HepG2 (cell line): ENCODE data around the gene RABGAP1.

ENCODE experiments used
- HDAC2 ChIP-seq: sonication (generic); formaldehyde crosslinking; IDR thresholded peaks from 2 replicates; pipeline ENCODE4 v1.4.0; 2020; ENCODE audit warnings: missing genetic modification reagents
- ZNF703 ChIP-seq: sonication (generic); formaldehyde crosslinking; IDR thresholded peaks from 2 replicates; pipeline ENCODE4 v1.5.1; 2020; ENCODE audit warnings: missing genetic modification reagents, mild to moderate bottlenecking, moderate library complexity, borderline replicate concordance
- ZNF75D ChIP-seq: sonication (generic); formaldehyde crosslinking; IDR thresholded peaks from 2 replicates; pipeline ENCODE4 v1.8.1; 2023; ENCODE audit warnings: missing genetic modification reagents, mild to moderate bottlenecking, borderline replicate concordance
- TF ChIP-seq, protein P1 (sequence below): sonication (generic); formaldehyde crosslinking; IDR thresholded peaks from 2 replicates; pipeline ENCODE4 v1.5.0; 2020; ENCODE audit warnings: mild to moderate bottlenecking, missing genetic modification reagents, moderate library complexity
- TF ChIP-seq, protein P2 (sequence below): sonication (generic); formaldehyde crosslinking; IDR thresholded peaks from 2 replicates; pipeline ENCODE4 v1.8.0; 2022; ENCODE audit warnings: missing genetic modification reagents, mild to moderate bottlenecking, borderline replicate concordance

DNA sequence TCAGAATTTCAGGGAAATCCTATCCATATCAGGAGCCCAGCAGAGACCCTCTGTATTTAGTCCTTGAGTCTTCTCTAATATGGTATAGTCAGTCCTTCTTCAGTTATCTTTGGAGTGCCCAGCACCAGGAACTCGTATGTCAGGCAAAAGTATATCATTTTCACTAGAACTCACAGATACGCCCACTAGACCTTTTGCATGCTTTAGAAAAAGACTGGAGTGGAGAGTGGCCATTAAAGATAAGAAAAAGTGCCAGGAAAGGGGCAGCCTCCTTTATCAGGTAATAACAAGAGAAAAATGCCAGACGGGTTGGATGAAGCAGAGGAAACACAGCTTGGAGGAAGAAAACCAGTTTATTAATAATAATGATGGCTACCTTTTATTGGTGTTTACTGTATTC lies 156.2 kb downstream of the RABGAP1 start:
- TF ChIP-seq ZNF703: no peak
- TF ChIP-seq, protein P1, sequence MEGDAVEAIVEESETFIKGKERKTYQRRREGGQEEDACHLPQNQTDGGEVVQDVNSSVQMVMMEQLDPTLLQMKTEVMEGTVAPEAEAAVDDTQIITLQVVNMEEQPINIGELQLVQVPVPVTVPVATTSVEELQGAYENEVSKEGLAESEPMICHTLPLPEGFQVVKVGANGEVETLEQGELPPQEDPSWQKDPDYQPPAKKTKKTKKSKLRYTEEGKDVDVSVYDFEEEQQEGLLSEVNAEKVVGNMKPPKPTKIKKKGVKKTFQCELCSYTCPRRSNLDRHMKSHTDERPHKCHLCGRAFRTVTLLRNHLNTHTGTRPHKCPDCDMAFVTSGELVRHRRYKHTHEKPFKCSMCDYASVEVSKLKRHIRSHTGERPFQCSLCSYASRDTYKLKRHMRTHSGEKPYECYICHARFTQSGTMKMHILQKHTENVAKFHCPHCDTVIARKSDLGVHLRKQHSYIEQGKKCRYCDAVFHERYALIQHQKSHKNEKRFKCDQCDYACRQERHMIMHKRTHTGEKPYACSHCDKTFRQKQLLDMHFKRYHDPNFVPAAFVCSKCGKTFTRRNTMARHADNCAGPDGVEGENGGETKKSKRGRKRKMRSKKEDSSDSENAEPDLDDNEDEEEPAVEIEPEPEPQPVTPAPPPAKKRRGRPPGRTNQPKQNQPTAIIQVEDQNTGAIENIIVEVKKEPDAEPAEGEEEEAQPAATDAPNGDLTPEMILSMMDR: no peak
- TF ChIP-seq ZNF75D (CRISPR knock-in tag): no peak
- no peak for TF ChIP-seq HDAC2 (CRISPR knock-in tag)
- TF ChIP-seq, protein P2, sequence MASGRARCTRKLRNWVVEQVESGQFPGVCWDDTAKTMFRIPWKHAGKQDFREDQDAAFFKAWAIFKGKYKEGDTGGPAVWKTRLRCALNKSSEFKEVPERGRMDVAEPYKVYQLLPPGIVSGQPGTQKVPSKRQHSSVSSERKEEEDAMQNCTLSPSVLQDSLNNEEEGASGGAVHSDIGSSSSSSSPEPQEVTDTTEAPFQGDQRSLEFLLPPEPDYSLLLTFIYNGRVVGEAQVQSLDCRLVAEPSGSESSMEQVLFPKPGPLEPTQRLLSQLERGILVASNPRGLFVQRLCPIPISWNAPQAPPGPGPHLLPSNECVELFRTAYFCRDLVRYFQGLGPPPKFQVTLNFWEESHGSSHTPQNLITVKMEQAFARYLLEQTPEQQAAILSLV (CRISPR knock-in tag): no peak
